ENCODE results near the gene SUPT20HL1. TPM values are rescaled to one million over a fixed set of nuclear protein-coding genes. Genes with fewer than 3 reads are reported as not detected.
"Not testable (repeated sequence)": the region's sequence is repeated elsewhere in the genome, so short reads cannot be mapped to it uniquely, and the experiment has no call there.

SUPT20HL1 gene
- not detected for polyA plus RNA-seq (ENCODE audit: insufficient read length)

- DNase-seq: no peak
These were observed at the start of gene SUPT20HL1 for GRCh38 chrX:24360272-24360671. Gene SUPT20HL1 (plus strand): TSS chrX:24360639. CDS start chrX:24362761, 2,122 bp downstream.

GRCh38 chrX:24310916-24311315, 49.5 kb upstream of the SUPT20HL1 start:
- not testable (repeated sequence) for DNase-seq

DNA sequence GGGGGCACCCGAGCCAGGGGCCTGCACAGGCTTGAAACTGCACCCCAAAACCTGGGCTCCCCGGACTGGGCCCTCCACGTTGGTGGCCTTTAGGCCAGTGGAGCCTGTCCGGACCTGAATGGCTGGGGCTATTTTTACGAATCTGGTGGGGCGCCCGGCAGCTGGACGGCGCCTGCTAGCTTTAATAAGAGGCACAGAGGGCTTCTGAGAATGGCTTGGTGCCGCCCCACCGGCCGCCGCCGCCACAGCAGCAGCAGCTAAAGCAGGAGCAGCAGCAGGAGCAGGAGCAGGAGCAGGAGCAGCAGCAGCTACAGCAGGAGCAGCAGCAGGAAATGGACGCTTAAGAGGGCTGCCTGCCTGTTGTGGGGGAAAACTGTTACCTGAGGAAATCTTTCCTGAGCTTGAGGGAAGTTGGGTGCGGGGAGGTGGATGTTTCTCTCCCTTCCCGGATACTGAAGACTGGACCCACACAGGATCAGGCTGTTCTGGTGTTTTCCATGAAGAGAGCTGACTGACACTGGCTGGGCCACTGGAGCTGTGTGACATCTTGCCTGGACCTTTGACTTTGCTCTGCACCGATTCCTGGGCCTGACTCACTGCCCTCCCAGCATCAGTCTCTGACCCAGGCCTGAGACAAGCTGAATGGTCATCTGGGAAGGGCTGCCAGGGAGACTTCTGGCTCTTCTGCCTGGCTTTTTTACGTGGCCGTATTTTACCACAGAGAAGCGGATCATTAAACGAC, 48.8 kb upstream of the SUPT20HL1 start:
- DNase-seq: not testable (repeated sequence)

GRCh38 chrX:24312249-24312607, 48.2 kb upstream of the SUPT20HL1 start:
- not testable (repeated sequence) for DNase-seq

DNA sequence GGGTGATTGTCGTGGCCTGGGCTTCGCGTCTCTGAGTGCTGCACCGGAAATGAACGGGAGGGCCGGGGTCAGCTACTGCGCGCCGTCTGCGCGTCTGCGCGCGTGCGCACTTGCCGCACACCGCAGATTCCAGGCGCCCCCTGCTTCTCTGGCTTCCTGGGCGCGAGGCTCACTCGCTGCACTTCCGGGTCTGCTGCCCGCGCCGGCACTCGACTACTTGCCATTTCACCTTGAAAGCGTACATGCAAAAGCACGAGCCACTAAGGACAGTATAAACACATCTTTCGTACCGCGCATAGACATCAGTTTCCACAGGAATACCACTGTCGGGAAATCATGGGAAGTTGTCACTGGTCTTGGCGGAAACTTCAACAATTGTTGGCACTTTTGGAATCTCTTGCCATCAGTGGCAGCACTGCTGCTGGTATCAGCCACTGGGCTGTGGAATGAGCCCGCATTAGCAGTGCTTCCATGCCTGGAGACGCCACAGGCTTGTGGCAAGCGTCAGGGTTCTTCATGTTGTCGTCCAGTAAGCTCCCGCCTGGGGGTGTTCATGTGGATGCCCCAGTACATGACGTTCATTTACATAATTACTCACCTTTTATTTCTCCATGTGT, 46.3 kb upstream of the SUPT20HL1 start, which contains the start of gene SUPT20HL2:
TSS of gene SUPT20HL2 (minus strand) at position 51 of the 617 bp plus-strand sequence. CDS start 754 bp downstream, outside the sequence.
- DNase-seq: no peak

DNA sequence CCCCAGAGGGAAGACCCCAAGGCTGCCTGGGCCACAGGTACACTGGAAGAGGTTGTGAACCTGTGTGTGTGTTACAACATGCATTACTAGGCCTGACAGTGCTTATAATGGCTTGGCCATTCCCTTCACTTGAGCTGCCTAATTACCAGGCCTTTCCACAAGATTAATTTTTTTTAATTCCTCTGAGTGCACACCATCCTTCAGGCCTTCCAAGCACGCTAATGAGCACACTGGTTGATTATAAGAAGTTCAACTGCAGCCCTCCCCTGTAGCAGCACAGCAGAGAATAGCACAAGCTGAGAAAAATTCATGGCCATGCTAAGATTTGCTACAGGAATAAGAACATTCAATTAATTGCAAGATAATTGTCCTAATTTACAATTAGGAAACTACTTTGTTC, 44.3 kb upstream of the SUPT20HL1 start:
- no peak for DNase-seq

DNA sequence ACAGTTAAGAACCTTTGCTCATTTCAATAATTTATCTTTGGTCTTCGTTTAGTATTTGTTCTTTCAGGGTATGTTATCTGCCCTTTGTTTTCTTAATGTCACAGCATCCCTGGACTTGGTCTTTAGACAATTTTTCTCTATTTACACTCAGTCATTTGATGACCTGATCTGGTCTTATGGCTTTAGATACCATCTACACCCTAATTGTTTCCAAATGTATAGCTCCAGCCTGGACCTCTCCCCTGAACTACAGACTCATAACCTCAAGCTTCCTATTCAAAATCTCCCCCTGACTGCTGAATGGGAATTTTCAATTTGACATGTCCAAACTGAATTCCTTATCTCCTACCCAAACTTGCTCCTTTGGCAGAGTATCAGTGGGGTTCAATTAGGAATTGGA, 42.9 kb upstream of the SUPT20HL1 start:
- no peak for DNase-seq

DNA sequence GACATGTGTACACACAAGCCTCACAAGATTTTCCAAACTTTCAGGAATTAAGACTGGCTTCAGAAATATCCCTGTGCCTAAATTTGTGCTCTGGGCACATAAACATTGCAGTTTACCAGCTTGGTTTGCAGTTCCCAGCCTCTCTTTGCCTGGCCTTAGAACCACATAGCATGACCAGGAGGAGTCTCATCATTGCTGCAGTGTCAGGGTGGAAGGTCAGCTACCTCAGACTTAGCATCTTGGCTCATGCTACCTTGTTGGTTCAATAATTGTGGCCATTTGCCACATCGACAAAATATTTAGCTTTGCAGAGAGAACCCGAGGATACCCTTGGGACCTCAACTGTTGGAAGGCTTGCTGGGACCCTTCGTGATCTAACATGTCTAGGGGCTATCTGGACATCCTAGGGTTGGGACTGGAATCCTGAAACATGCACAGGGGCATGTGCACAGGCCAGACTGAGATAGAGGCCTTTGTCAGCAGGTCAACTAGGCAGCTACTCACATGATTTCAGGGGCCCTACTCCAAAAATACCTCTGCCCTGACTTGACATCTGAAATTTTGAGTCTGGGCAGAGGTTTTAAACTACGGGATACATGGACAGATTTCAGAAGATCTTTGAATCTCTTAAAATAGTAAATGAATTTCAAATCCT, 38.6 kb upstream of the SUPT20HL1 start:
- DNase-seq: no peak

- no peak for DNase-seq
These were observed 35.2 kb upstream of the SUPT20HL1 start for GRCh38 chrX:24325231-24325630.

DNA sequence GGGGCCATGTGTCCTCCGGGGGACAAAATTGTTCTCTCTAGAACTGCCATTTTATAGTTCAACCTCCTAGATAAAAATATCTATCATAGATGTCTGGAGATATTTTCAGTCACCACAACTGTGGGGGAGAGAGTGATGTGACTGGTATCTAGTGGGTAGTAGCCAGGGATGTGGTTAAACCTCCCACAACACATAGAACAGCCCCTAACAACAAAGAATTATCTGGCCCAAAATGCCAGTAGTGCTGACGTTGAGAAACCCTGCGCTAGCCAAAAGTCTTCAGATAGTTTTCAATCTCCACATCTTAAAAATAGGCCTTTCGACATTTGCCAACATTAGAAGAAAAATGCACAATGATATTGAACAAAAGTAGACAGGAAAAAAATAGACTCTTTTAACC, 27.6 kb upstream of the SUPT20HL1 start:
- no peak for DNase-seq

GRCh38 chrX:24333371-24333770, 27.1 kb upstream of the SUPT20HL1 start:
- no peak for DNase-seq

GRCh38 chrX:24334461-24334860, 26.0 kb upstream of the SUPT20HL1 start:
- no peak for DNase-seq

DNA sequence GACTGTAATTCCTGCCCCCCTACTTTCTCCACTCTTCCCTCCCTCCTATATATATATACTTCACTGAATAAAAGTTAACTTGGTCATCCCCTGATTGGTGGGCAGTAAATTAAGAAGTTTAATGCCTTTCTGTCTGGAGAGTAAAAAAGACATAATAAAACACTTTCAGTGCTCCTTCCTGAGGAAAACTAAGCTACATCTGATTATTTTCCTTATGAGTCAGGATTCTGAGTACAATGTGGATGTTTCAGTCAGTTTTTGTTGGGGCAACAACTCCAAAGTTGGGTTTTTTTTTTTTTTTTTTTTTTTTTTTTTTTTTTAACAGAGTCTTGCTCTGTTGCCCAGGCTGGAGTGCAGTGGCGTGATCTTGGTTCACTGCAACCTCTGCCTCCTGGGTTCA, 24.6 kb upstream of the SUPT20HL1 start:
- DNase-seq: no peak

GRCh38 chrX:24339911-24340310, 20.5 kb upstream of the SUPT20HL1 start:
- no peak for DNase-seq

GRCh38 chrX:24340501-24340900, 19.9 kb upstream of the SUPT20HL1 start:
- DNase-seq: no peak

- no peak for DNase-seq
These were observed 18.6 kb upstream of the SUPT20HL1 start for GRCh38 chrX:24341795-24342194.

DNA sequence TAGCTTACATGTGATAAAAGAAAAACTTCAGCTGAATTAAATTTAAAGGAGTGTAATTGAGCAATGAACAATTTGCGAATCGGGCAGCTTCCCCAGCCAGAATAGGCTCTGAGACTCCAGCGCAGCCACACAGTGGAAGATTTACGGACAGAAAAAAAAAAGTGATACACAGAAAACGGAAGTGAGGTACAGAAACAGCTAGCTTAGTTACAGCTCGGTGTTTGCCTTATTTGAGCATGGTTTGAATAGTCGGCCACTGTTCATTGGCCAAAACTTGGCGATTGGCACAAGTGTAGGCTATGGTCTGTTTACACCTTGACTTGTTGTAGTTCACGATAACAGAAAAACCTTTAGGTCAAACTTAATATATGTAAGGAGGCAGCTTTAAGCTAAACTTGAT, 16.7 kb upstream of the SUPT20HL1 start:
- no peak for DNase-seq

DNA sequence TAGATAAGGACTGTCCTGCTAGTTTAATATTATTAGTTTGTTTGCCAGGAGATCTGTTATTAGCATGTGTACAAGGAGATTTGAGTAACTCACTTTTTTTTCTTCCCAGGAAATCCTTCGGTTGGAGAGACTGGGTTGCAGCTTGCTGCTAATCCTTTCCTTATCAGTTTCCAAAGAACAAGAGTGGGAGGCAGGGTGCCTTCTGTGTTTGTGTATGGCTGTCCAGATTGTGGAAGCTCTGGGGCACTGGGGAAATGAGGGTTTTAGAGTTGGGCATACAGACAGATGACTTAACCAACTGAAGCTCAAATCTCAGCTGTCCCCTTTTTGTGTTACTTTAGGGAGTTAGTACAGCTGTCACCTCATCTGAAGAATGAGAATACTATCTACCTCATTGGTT, 12.6 kb upstream of the SUPT20HL1 start:
- no peak for DNase-seq

GRCh38 chrX:24350217-24350616, 10.2 kb upstream of the SUPT20HL1 start:
- no peak for DNase-seq

GRCh38 chrX:24355095-24355494, 5.3 kb upstream of the SUPT20HL1 start:
- DNase-seq: no peak

DNA sequence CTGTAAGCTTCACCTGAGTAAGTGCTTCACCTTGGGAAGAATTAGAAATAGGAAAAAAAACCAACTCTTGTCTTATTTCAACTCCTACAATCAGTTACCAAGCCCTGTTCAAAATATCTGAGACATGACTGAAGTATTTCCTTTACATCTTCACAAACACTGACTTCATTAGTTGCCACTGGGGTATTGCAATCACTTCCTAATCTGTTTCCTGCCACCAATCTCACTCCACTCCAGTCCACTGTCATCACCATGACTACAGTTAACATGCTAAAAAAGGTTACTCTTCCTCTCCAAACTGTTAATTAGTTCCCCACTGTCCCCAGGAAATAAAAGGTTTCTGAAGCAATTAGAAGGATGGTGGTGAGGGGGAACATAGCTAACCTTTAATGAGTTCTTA, 3.3 kb upstream of the SUPT20HL1 start:
- DNase-seq: no peak

DNA sequence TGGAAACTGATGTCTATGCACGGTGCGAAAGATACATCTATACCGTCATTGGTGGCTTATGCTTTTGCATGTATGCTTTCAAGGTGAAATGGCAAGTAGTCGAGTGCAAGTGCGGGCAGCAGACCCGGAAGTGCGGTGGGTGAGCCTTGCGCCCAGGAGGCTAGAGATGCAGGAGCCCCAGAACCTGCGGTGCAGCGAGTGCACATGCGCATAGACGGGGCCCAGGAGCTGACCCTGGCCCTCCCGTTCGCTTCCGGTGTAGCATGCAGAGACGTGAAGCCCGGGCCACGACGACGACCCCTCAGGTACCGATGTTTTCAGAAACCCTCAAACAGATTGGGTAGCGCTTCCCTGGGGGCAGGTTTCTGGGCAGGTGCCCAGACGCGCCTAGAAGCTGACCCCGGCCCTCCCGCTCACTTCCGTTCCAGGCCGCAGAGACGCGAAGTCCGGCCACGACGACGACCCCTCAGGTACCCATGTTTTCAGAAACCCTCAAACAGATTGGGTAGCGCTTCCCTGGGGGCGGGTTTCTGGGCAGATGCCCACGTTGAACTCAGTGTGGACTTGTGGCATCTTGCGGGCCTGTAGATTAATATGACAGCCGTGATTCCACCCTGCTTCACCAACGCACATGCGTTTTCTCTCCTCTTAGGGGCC, 1.8 kb downstream of the SUPT20HL1 start:
- not testable (repeated sequence) for DNase-seq
